Peyer's patch (tissue), 4 donors: ENCODE data around the gene MCF2L2. TPM values are rescaled to one million over a fixed set of nuclear protein-coding genes. Genes with fewer than 3 reads are reported as not detected.

Experiments
- DNase-seq, 3 donors: peaks; one replicate each; pipeline ENCODE4 v3.0.0-alpha.2; 2017 to 2019
- H3K27ac ChIP-seq, 4 donors: fragments of 200-600 bp; sonication (generic); one replicate each; pipeline ENCODE4 v1.5.1; 2016 to 2019
- H3K27me3 ChIP-seq, 2 donors: fragments of 200-600 bp; sonication (generic); one replicate each; pipeline ENCODE4 v1.5.1; 2019
- H3K36me3 ChIP-seq, 3 donors: fragments of 200-600 bp; sonication (generic); one replicate each; pipeline ENCODE4 v1.5.1; 2016 to 2019
- H3K4me1 ChIP-seq, 4 donors: fragments of 200-600 bp; sonication (generic); one replicate each; pipeline ENCODE4 v1.5.1; 2016 to 2019
- H3K4me3 ChIP-seq, 4 donors: fragments of 200-600 bp; sonication (generic); 1 replicate in 3 of 4; 2 replicates in 1 of 4; pipeline ENCODE4 v1.5.1; 2016 to 2019; ENCODE audit warnings: mild to moderate bottlenecking in 1 of 4
- H3K9me3 ChIP-seq, 4 donors: fragments of 200-600 bp; sonication (generic); one replicate each; pipeline ENCODE4 v1.5.1; 2016 to 2019; ENCODE audit warnings: mild to moderate bottlenecking in 1 of 4
- POLR2A ChIP-seq, 2 donors: fragments of 450-650 bp; IDR thresholded peaks; one replicate each; pipeline ENCODE4 v1.5.1; 2017; ENCODE audit warnings: antibody characterized with exemption in 2 of 2, mild to moderate bottlenecking in 2 of 2, moderate library complexity in 2 of 2
- total RNA-seq, 4 donors: library from RNA; depleted of rRNA; stranded (reverse); fragments of >200 nt; gene quantifications; one replicate each; pipeline ENCODE4 v1.1.0, GENCODE V29; 2016
- TF ChIP-seq, protein P1 (sequence below), 6 experiments: fragments of 450-650 bp in 4 of 6; fragments of 200-600 bp in 2 of 6; sonication (generic) in 1 of 6; IDR thresholded peaks; one replicate each; pipeline ENCODE4 v1.5.1; 2017 to 2019; ENCODE audit warnings: antibody characterized with exemption in 6 of 6, mild to moderate bottlenecking in 3 of 6, moderate library complexity in 1 of 6

MCF2L2 gene
- total RNA-seq, 4 donors from 2014 or later = 0.67 to 12.4 (median 1.1) TPM

DNA sequence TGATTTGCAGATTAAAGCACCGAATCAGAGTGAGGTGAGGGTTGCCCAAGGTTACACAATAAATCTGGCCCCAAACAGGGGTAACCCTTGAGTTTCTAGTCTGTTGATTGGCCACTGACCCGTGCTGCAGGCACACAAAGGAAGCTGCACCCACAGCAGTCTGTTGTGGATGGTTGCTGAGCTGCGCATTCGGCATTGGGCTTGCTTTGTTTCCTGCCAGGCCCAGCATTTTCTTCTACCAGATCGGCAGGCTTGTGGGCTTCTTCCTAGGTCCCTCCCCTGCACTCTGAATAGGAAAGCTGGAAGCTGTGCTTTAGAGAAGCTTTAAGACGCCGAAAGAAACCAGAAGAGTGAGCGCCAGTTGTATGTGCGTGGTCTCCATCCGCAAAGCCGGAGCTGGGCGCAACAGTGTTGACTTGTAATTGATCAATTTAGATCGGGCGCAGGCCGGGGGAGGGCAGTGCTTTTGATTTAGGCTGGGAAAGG lies 163.2 kb downstream of the MCF2L2 start:
- Histone ChIP-seq H3K4me1 (peaks cover 0 to 58% (median 2%) of the 10 kb centered on the region in 4 donors), H3K27ac (peak overlapping the region in 3 of 4 donors; percentile 69 to 91 (median 89)), H3K4me3 (peak overlapping the region in 2 of 4 donors; percentile 3 to 31), H3K27me3 (no peaks in the 10 kb centered on the region), H3K9me3 (no peaks in the 10 kb centered on the region), H3K36me3 (peaks cover 0 to 9% (median 0%) of the 10 kb centered on the region in 3 donors)
- TF ChIP-seq, protein P1, sequence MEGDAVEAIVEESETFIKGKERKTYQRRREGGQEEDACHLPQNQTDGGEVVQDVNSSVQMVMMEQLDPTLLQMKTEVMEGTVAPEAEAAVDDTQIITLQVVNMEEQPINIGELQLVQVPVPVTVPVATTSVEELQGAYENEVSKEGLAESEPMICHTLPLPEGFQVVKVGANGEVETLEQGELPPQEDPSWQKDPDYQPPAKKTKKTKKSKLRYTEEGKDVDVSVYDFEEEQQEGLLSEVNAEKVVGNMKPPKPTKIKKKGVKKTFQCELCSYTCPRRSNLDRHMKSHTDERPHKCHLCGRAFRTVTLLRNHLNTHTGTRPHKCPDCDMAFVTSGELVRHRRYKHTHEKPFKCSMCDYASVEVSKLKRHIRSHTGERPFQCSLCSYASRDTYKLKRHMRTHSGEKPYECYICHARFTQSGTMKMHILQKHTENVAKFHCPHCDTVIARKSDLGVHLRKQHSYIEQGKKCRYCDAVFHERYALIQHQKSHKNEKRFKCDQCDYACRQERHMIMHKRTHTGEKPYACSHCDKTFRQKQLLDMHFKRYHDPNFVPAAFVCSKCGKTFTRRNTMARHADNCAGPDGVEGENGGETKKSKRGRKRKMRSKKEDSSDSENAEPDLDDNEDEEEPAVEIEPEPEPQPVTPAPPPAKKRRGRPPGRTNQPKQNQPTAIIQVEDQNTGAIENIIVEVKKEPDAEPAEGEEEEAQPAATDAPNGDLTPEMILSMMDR (IDR thresholded peaks at IDR 0.05) = no peak
- peak in 1 of 2 donors; percentile 30 for TF ChIP-seq POLR2A (IDR thresholded peaks at IDR 0.05)
- peak in 1 of 3 donors; percentile 62 for DNase-seq

DNA sequence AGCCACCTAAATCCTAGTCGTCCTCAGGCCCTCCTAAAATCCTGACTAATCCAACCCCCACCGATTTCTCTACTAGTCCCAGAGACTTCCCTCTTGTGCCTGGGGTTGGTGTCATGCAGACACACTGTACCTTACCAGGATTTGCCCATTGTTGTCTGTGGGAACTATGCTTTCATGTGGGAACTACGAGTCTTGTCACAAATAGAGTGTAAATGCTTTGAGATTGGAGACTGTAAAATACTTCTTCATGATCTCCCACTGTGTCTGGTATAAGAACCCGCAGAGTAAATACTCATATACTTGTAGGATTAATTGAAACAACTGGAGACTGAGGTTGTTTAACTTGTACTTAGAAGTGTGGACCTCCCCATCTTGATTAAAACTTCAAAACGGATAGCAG lies 164.2 kb downstream of the MCF2L2 start:
- H3K9me3 ChIP-seq = no peaks in the 10 kb centered on the region
- H3K36me3 ChIP-seq = no peaks in the 10 kb centered on the region
- H3K4me1 ChIP-seq = peaks cover 0 to 66% (median 5%) of the 10 kb centered on the region in 4 donors
- H3K27me3 ChIP-seq = no peaks in the 10 kb centered on the region
- DNase-seq = no peak
- H3K4me3 ChIP-seq = no peak overlapping the region
- peak overlapping the region in 3 of 4 donors; percentile 69 to 91 (median 89) for H3K27ac ChIP-seq
- TF ChIP-seq, protein P1 (IDR thresholded peaks at IDR 0.05) = no peak
- no peak for TF ChIP-seq POLR2A (IDR thresholded peaks at IDR 0.05)

DNA sequence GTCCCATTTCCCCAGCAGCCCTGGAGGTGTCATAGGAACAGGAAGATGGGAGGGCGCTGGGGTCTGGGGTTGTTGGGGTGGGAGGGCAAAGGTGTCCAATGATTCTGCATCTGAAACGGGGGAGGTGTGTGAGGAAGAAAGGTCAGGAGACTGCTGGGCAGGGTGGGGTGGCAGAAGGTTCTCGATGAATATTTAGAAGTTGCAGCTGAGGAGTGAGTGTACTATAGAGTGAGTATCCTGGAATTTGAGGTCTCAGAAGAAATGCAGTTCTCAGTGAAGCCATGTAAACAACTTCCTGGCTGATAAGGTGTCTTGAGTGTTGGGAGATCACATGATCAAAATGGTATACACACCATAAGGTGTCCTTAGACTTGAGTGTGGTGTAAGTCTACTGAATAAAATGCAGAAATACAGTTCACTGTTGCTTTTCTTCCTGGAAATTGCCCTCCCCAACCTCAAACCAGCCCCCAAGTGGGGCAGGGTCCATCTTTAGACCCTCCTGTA lies 165.5 kb downstream of the MCF2L2 start:
- no peak for DNase-seq
- TF ChIP-seq POLR2A (IDR thresholded peaks at IDR 0.05) = no peak
- TF ChIP-seq, protein P1 (IDR thresholded peaks at IDR 0.05) = no peak
- peak overlapping the region in 2 of 4 donors; percentile 89 to 91 for H3K27ac ChIP-seq
- no peaks in the 10 kb centered on the region for H3K27me3 ChIP-seq
- no peaks in the 10 kb centered on the region for H3K36me3 ChIP-seq
- peaks cover 0 to 73% (median 5%) of the 10 kb centered on the region in 4 donors for H3K4me1 ChIP-seq
- peak overlapping the region in 1 of 4 donors; percentile 1 for H3K4me3 ChIP-seq
- no peaks in the 10 kb centered on the region for H3K9me3 ChIP-seq

DNA sequence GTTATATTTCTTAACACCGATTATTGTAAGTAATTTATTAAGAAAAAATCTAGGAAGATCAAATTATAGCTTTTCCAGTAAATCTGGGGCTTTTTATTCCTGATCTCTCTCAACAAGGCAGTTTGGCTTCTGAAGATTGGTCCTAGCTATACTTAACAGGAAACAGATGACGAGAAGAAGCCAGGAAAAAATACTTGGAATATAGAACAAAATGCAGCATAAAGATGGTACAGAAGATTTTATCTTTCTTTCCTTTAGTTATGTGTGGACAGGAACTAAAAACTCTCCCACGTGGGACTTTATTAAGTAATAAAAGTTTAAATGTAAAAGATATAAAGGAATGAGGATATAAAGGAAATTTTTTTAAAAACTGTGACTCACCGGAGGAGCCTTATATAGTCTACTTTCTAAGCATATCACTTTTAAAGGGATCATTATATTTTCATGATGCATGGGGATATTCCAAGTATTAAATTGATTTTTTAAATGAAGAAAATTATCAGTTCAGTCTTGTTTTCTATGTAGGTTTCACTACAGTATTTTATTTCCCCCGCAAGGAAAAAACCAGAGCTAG lies 167.2 kb downstream of the MCF2L2 start:
- H3K4me1 ChIP-seq = peaks cover 0 to 59% (median 5%) of the 10 kb centered on the region in 4 donors
- no peak overlapping the region for H3K4me3 ChIP-seq
- H3K36me3 ChIP-seq = no peaks in the 10 kb centered on the region
- peak overlapping the region in 3 of 4 donors; percentile 19 to 74 (median 46) for H3K27ac ChIP-seq
- DNase-seq = no peak
- TF ChIP-seq POLR2A (IDR thresholded peaks at IDR 0.05) = no peak
- TF ChIP-seq, protein P1 (IDR thresholded peaks at IDR 0.05) = no peak
- no peaks in the 10 kb centered on the region for H3K27me3 ChIP-seq
- H3K9me3 ChIP-seq = no peaks in the 10 kb centered on the region

DNA sequence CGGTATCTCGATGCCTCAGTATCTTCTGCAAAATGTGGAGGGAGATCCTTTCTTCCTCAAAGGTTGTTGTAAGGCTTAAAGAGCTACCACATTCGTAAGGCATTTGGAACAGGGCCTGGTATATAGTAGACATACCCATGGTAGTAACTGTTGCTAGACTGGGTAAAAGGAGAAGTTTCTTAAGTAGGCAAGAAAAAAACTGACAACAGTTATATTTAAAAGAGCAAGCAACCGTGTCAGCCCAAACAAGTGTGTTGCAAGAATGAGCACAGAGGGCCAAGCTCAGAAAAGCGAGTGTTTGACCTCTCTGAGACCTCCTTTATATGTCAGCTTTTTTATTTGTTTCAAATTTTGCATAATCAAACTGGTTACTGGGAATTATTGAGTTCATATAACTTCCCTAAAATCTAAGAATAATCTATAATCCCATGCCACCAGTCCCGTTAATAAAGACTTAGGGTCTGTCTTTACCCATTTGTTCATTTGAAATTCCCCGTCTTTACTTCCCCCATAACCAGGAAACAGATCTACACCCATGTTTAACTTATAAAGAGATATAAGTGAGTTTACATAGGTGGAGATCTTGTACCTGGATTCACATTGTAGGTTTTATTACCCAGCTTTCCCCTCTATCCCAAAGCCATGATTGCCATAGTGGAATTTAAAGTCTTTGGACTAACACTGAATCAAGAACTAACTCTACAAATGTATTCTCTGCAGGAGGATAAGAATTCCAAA lies 168.1 kb downstream of the MCF2L2 start:
- peaks cover 0 to 54% (median 5%) of the 10 kb centered on the region in 4 donors for H3K4me1 ChIP-seq
- H3K4me3 ChIP-seq = no peak overlapping the region
- H3K27ac ChIP-seq = peak overlapping the region in 3 of 4 donors; percentile 36 to 74 (median 46)
- no peaks in the 10 kb centered on the region for H3K27me3 ChIP-seq
- H3K9me3 ChIP-seq = no peaks in the 10 kb centered on the region
- TF ChIP-seq, protein P1 (IDR thresholded peaks at IDR 0.05) = no peak
- no peak for TF ChIP-seq POLR2A (IDR thresholded peaks at IDR 0.05)
- no peaks in the 10 kb centered on the region for H3K36me3 ChIP-seq
- no peak for DNase-seq
